HepG2 (cell line): ENCODE measurements around the gene NRIP2. TPM values are rescaled to one million over a fixed set of nuclear protein-coding genes. Genes with fewer than 3 reads are reported as not detected.

Source experiments
- CEBPB ChIP-seq: IDR thresholded peaks from 2 replicates; pipeline ENCODE4 v1.6.1; 2011; ENCODE audit warnings: low read depth, low read length, improper control_type of control experiment, borderline replicate concordance
- DMAP1 ChIP-seq: IDR thresholded peaks from 2 replicates; pipeline ENCODE4 v1.6.1; 2016
- HDAC1 ChIP-seq: sonication (generic); formaldehyde crosslinking; IDR thresholded peaks from 2 replicates; pipeline ENCODE4 v1.5.1; 2020; ENCODE audit warnings: mild to moderate bottlenecking, missing genetic modification reagents
- HDAC2 ChIP-seq: sonication (generic); formaldehyde crosslinking; IDR thresholded peaks from 2 replicates; pipeline ENCODE4 v1.4.0; 2020; ENCODE audit warnings: missing genetic modification reagents
- HIVEP1 ChIP-seq: sonication (generic); formaldehyde crosslinking; IDR thresholded peaks from 2 replicates; pipeline ENCODE4 v1.4.0; 2020; ENCODE audit warnings: mild to moderate bottlenecking, missing genetic modification reagents
- ISX ChIP-seq: sonication (generic); formaldehyde crosslinking; conservative IDR thresholded peaks from 2 replicates; pipeline ENCODE4 v1.5.0; 2020; ENCODE audit warnings: missing genetic modification reagents
- JUNB ChIP-seq: sonication (generic); formaldehyde crosslinking; IDR thresholded peaks from 2 replicates; pipeline ENCODE4 v1.8.0; 2022; ENCODE audit warnings: missing genetic modification reagents, mild to moderate bottlenecking, borderline replicate concordance
- MIER2 ChIP-seq: IDR thresholded peaks from 2 replicates; pipeline ENCODE4 v1.6.1; 2016; ENCODE audit warnings: missing biosample characterization, missing genetic modification reagents
- RFX3 ChIP-seq: IDR thresholded peaks from 2 replicates; pipeline ENCODE4 v1.6.1; 2016; ENCODE audit warnings: missing biosample characterization, missing genetic modification reagents
- SALL2 ChIP-seq: sonication (generic); formaldehyde crosslinking; IDR thresholded peaks from 2 replicates; pipeline ENCODE4 v1.8.1; 2023; ENCODE audit warnings: mild to moderate bottlenecking, missing genetic modification reagents, inconsistent platforms
- SNAPC2 ChIP-seq: sonication (generic); formaldehyde crosslinking; IDR thresholded peaks from 2 replicates; pipeline ENCODE4 v1.8.1; 2022; ENCODE audit warnings: mild to moderate bottlenecking, missing genetic modification reagents
- TBP ChIP-seq: sonication (generic); formaldehyde crosslinking; IDR thresholded peaks from 2 replicates; pipeline ENCODE4 v1.5.0; 2020; ENCODE audit warnings: missing genetic modification reagents
- WIZ ChIP-seq: sonication (generic); formaldehyde crosslinking; IDR thresholded peaks from 2 replicates; pipeline ENCODE4 v1.5.1; 2020; ENCODE audit warnings: mild to moderate bottlenecking, missing genetic modification reagents
- YEATS4 ChIP-seq: sonication (generic); formaldehyde crosslinking; IDR thresholded peaks from 2 replicates; pipeline ENCODE4 v1.4.0; 2020; ENCODE audit warnings: missing genetic modification reagents, borderline replicate concordance
- ZNF12 ChIP-seq: sonication (generic); formaldehyde crosslinking; IDR thresholded peaks from 2 replicates; pipeline ENCODE4 v1.5.0; 2020; ENCODE audit warnings: missing genetic modification reagents
- ZNF24 ChIP-seq: fragments of 450-650 bp; IDR thresholded peaks from 2 replicates; pipeline ENCODE4 v1.6.1; 2017; ENCODE audit warnings: antibody characterized with exemption, mild to moderate bottlenecking
- ZNF598 ChIP-seq: sonication (generic); formaldehyde crosslinking; IDR thresholded peaks from 2 replicates; pipeline ENCODE4 v1.5.1; 2020; ENCODE audit warnings: mild to moderate bottlenecking, missing genetic modification reagents, borderline replicate concordance
- ZNF616 ChIP-seq: sonication (generic); formaldehyde crosslinking; IDR thresholded peaks from 2 replicates; pipeline ENCODE4 v1.5.0; 2020; ENCODE audit warnings: low read depth, mild to moderate bottlenecking, missing genetic modification reagents
- ZNF772 ChIP-seq: sonication (generic); formaldehyde crosslinking; IDR thresholded peaks from 2 replicates; pipeline ENCODE4 v1.5.0; 2020; ENCODE audit warnings: mild to moderate bottlenecking, missing genetic modification reagents
- polyA plus RNA-seq, 8 experiments: library from polyadenylated mRNA; depleted of rRNA in 3 of 8; stranded (reverse) in 7 of 8; unstranded in 1 of 8; fragments of >200 nt; fragmentation: Illumina TruSeq in 4 of 8; extraction: Trizol in 4 of 8; gene quantifications; 2 replicates each; pipeline versions ENCODE4 v1.2.1 to v1.2.3, GENCODE V29; 2011 to 2016; ENCODE audit warnings: low read depth in 4 of 8, missing spikeins in 1 of 8, mixed read lengths in 1 of 8; ENCODE audit not compliant: insufficient read depth in 1 of 8
- total RNA-seq, 5 experiments: library from RNA; depleted of rRNA; stranded (reverse); fragments of >200 nt; fragmentation: Illumina TruSeq; extraction: Trizol; gene quantifications; 2 replicates each; pipeline ENCODE4 v1.2.3, GENCODE V29; 2016; ENCODE audit warnings: low read depth in 1 of 5
- TF ChIP-seq, protein P1 (sequence below): sonication (generic); formaldehyde crosslinking; conservative IDR thresholded peaks from 2 replicates; pipeline ENCODE4 v1.8.1; 2023; ENCODE audit warnings: missing genetic modification reagents
- TF ChIP-seq, protein P2 (sequence below): sonication (generic); formaldehyde crosslinking; IDR thresholded peaks from 2 replicates; pipeline ENCODE4 v1.4.0; 2020; ENCODE audit warnings: missing genetic modification reagents
- TF ChIP-seq, protein P3 (sequence below): sonication (generic); formaldehyde crosslinking; conservative IDR thresholded peaks from 2 replicates; pipeline ENCODE4 v1.4.0; 2020; ENCODE audit warnings: missing genetic modification reagents
- TF ChIP-seq, protein P4 (sequence below): IDR thresholded peaks from 2 replicates; pipeline ENCODE4 v1.4.0; 2020; ENCODE audit warnings: mild to moderate bottlenecking, missing genetic modification reagents

Gene NRIP2
- total and polyA plus RNA-seq, 2 of the 13 experiments (the other 11 are each of a cell fraction or from before 2014, with no cell fraction given) = not detected

DNA sequence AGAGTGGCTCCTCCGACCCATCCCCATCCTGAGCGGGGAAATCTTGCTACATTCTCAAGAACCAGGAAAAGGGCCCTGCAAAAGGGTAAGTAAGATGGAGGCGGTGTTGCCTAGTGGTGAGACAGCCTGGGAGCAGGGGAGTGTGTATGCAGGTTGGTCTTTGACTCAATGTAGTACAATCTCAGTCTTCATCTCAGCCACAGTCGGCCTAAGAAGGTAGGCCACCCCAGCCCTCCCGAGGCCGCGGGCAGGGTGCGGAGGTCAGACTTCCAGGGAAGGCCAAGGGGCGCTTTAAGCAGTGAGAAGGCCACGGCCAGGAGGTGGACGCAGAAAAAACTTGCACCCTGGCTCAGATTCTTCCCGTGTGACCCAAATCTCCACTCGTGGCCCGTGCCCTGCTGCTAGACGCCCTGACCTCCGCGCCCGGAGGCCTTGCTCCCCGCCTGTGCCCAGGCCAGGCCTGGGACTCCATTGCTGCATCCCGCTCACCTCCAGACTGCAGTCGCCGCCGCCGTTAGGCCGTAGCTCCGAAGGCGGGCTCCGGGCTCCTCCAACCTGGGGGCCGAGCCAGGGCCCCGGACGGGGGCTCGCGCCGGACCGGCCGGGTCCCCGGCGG lies 41.7 kb upstream of the NRIP2 start (continued):
- TF ChIP-seq, protein P1, sequence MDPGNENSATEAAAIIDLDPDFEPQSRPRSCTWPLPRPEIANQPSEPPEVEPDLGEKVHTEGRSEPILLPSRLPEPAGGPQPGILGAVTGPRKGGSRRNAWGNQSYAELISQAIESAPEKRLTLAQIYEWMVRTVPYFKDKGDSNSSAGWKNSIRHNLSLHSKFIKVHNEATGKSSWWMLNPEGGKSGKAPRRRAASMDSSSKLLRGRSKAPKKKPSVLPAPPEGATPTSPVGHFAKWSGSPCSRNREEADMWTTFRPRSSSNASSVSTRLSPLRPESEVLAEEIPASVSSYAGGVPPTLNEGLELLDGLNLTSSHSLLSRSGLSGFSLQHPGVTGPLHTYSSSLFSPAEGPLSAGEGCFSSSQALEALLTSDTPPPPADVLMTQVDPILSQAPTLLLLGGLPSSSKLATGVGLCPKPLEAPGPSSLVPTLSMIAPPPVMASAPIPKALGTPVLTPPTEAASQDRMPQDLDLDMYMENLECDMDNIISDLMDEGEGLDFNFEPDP (CRISPR knock-in tag) = 0 out of 2 replicates have a peak, but pooled peaks have one; percentile 22
- TF ChIP-seq MIER2 = no peak
- no peak for TF ChIP-seq SALL2
- no peak for TF ChIP-seq ZNF24
- TF ChIP-seq HIVEP1 (CRISPR knock-in tag) = no peak
- no peak for TF ChIP-seq WIZ (CRISPR knock-in tag)
- TF ChIP-seq YEATS4 = peak; percentile 37; the same call in 1 of the 2 replicates
- TF ChIP-seq, protein P2, sequence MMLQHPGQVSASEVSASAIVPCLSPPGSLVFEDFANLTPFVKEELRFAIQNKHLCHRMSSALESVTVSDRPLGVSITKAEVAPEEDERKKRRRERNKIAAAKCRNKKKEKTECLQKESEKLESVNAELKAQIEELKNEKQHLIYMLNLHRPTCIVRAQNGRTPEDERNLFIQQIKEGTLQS (CRISPR knock-in tag) = no peak
- no peak for TF ChIP-seq CEBPB
- TF ChIP-seq, protein P3, sequence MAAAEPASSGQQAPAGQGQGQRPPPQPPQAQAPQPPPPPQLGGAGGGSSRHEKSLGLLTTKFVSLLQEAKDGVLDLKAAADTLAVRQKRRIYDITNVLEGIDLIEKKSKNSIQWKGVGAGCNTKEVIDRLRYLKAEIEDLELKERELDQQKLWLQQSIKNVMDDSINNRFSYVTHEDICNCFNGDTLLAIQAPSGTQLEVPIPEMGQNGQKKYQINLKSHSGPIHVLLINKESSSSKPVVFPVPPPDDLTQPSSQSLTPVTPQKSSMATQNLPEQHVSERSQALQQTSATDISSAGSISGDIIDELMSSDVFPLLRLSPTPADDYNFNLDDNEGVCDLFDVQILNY (CRISPR knock-in tag) = 0 out of 2 replicates have a peak, but pooled peaks have one; percentile 37
- TF ChIP-seq ISX (CRISPR knock-in tag) = no peak
- TF ChIP-seq HDAC2 (CRISPR knock-in tag) = 0 out of 2 replicates have a peak, but pooled peaks have one; percentile 34
- TF ChIP-seq DMAP1 = peak; percentile 36; the same call in 1 of the 2 replicates
- TF ChIP-seq ZNF598 = no peak
- no peak for TF ChIP-seq ZNF12 (CRISPR knock-in tag)
- TF ChIP-seq JUNB = no peak
- no peak for TF ChIP-seq HDAC1 (CRISPR knock-in tag)
- TF ChIP-seq SNAPC2 (CRISPR knock-in tag) = 0 out of 2 replicates have a peak, but pooled peaks have one; percentile 50
- TF ChIP-seq TBP (CRISPR knock-in tag) = no peak
- TF ChIP-seq ZNF772 (CRISPR knock-in tag) = no peak
- TF ChIP-seq ZNF616 = no peak
- TF ChIP-seq, protein P4, sequence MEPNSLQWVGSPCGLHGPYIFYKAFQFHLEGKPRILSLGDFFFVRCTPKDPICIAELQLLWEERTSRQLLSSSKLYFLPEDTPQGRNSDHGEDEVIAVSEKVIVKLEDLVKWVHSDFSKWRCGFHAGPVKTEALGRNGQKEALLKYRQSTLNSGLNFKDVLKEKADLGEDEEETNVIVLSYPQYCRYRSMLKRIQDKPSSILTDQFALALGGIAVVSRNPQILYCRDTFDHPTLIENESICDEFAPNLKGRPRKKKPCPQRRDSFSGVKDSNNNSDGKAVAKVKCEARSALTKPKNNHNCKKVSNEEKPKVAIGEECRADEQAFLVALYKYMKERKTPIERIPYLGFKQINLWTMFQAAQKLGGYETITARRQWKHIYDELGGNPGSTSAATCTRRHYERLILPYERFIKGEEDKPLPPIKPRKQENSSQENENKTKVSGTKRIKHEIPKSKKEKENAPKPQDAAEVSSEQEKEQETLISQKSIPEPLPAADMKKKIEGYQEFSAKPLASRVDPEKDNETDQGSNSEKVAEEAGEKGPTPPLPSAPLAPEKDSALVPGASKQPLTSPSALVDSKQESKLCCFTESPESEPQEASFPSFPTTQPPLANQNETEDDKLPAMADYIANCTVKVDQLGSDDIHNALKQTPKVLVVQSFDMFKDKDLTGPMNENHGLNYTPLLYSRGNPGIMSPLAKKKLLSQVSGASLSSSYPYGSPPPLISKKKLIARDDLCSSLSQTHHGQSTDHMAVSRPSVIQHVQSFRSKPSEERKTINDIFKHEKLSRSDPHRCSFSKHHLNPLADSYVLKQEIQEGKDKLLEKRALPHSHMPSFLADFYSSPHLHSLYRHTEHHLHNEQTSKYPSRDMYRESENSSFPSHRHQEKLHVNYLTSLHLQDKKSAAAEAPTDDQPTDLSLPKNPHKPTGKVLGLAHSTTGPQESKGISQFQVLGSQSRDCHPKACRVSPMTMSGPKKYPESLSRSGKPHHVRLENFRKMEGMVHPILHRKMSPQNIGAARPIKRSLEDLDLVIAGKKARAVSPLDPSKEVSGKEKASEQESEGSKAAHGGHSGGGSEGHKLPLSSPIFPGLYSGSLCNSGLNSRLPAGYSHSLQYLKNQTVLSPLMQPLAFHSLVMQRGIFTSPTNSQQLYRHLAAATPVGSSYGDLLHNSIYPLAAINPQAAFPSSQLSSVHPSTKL (CRISPR knock-in tag) = no peak
- TF ChIP-seq RFX3 (CRISPR knock-in tag) = no peak
